Effector memory CD4-positive, alpha-beta T cell (primary cell): Measurements from ENCODE around the gene CHMP4B.

Experiments
- DNase-seq, 3 donors: peaks; one replicate each; pipeline ENCODE4 v3.0.0-alpha.2; 2020
- H3K27ac ChIP-seq: 2 replicates; pipeline ENCODE4 v1.7.0; 2013; ENCODE audit warnings: mild to moderate bottlenecking, low read length, moderate library complexity; ENCODE audit not compliant: insufficient read depth, poor library complexity, severe bottlenecking
- H3K27me3 ChIP-seq: replicated peaks from 2 replicates; pipeline ENCODE4 v1.7.0; 2013; ENCODE audit warnings: mild to moderate bottlenecking, low read length; ENCODE audit not compliant: insufficient read depth, control insufficient read depth, poor library complexity, severe bottlenecking
- H3K36me3 ChIP-seq: 2 replicates; pipeline ENCODE4 v1.7.0; 2013; ENCODE audit warnings: mild to moderate bottlenecking, low read length, moderate library complexity; ENCODE audit not compliant: control insufficient read depth, insufficient read depth
- H3K4me1 ChIP-seq: 2 replicates; pipeline ENCODE4 v1.7.0; 2013; ENCODE audit warnings: low read length, mild to moderate bottlenecking; ENCODE audit not compliant: control insufficient read depth, insufficient read depth, poor library complexity, severe bottlenecking
- H3K4me3 ChIP-seq: 2 replicates; pipeline ENCODE4 v1.7.0; 2013; ENCODE audit warnings: low read length, low read depth, mild to moderate bottlenecking; ENCODE audit not compliant: insufficient read depth, poor library complexity, severe bottlenecking
- H3K9me3 ChIP-seq: 2 replicates; pipeline ENCODE4 v1.7.0; 2013; ENCODE audit warnings: mild to moderate bottlenecking, low read length, moderate library complexity; ENCODE audit not compliant: control insufficient read depth

CHMP4B gene

DNA sequence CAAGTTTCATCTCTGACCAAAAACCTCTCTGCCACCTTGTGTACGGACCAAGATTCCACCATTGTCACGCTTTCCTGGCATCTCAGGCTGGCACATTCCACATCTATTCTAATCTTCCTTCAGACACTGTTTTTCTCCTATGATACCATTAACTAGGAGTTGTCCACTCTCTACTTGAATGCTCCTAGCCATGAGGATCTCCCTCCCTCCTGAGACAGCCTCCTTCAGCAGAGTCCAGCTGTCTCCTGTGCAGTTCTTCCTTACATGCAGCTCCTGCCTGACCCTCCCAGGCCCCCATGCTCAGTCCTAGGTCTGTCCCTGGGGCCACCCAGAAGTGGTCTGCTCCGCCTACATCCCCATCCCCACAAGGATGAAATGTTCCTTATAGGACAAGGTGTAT is 90.9 kb downstream of the CHMP4B start:
- H3K9me3 ChIP-seq: no peaks in the 10 kb centered on the region
- no peak for DNase-seq
- H3K27me3 ChIP-seq: no peaks in the 10 kb centered on the region
- no peaks in the 10 kb centered on the region for H3K36me3 ChIP-seq
- H3K4me1 ChIP-seq: no peaks in the 10 kb centered on the region
- H3K4me3 ChIP-seq: no peak overlapping the region
- H3K27ac ChIP-seq: no peak overlapping the region
